NCI-H2107 treated with DMSO at 0.1 percent for 48 hours (cell line): Measurements from ENCODE around the gene PXYLP1.
"Not testable (repeated sequence)": the region's sequence is repeated elsewhere in the genome, so short reads cannot be mapped to it uniquely, and the experiment has no call there.

Experiments
- DNase-seq: peaks from one replicate; lab custom pipeline; 2025; ENCODE audit not compliant: unreplicated experiment; lab: John Stamatoyannopoulos, UW

The PXYLP1 gene

GRCh38 chr3:141291559-141292355, 60.1 kb downstream of the PXYLP1 start:
- no peak for DNase-seq

- no peak for DNase-seq
Measured at GRCh38 chr3:141292356-141293058, 60.9 kb downstream of the PXYLP1 start.

- no peak for DNase-seq
Measured at GRCh38 chr3:141294301-141294700, 62.7 kb downstream of the PXYLP1 start.

GRCh38 chr3:141294848-141295247, 63.2 kb downstream of the PXYLP1 start:
- DNase-seq: no peak

GRCh38 chr3:141300426-141300825, 68.8 kb downstream of the PXYLP1 start:
- DNase-seq: not testable (repeated sequence)

- no peak for DNase-seq
Measured at GRCh38 chr3:141302364-141303141, 70.9 kb downstream of the PXYLP1 start.

- peak; percentile 81 for DNase-seq
Measured at GRCh38 chr3:141303481-141304223, 72.0 kb downstream of the PXYLP1 start.

- DNase-seq: no peak
Measured at GRCh38 chr3:141305436-141305835, 73.8 kb downstream of the PXYLP1 start.

- no peak for DNase-seq
Measured at GRCh38 chr3:141306276-141306675, 74.7 kb downstream of the PXYLP1 start.

- no peak for DNase-seq
Measured at GRCh38 chr3:141306922-141307321, 75.3 kb downstream of the PXYLP1 start.

- DNase-seq: no peak
Measured at GRCh38 chr3:141307351-141308059, 75.9 kb downstream of the PXYLP1 start.

- peak; percentile 45 for DNase-seq
Measured at GRCh38 chr3:141308588-141309218, 77.1 kb downstream of the PXYLP1 start.

GRCh38 chr3:141311170-141311495, 79.5 kb downstream of the PXYLP1 start:
- no peak for DNase-seq

- peak; percentile 98 for DNase-seq
Measured at GRCh38 chr3:141311496-141312353, 80.1 kb downstream of the PXYLP1 start.

GRCh38 chr3:141312354-141313092, 80.9 kb downstream of the PXYLP1 start:
- no peak for DNase-seq

- DNase-seq: no peak
Measured at GRCh38 chr3:141313093-141313683, 81.6 kb downstream of the PXYLP1 start.

GRCh38 chr3:141314415-141314814, 82.8 kb downstream of the PXYLP1 start:
- not testable (repeated sequence) for DNase-seq

- no peak for DNase-seq
Measured at GRCh38 chr3:141316851-141317250, 85.2 kb downstream of the PXYLP1 start.
